Stimulated activated CD4-positive, alpha-beta T cell treated with anti-CD3 and anti-CD28 coated beads, Interleukin-15, amount 100 ng/mL, for 1 hour (primary cell): ENCODE data around the gene SLC9A8.

Source experiments
- DNase-seq, 2 donors: peaks; one replicate each; pipeline ENCODE4 v3.0.0-alpha.2; 2020; ENCODE audit warnings: low read depth in 1 of 2, low spot score in 1 of 2

The SLC9A8 gene

GRCh38 chr20:49786668-49787370 lies 25.8 kb upstream of the SLC9A8 start:
- DNase-seq, result no peak

GRCh38 chr20:49787371-49788357 lies 25.0 kb upstream of the SLC9A8 start:
- no peak for DNase-seq

- DNase-seq, result no peak
These were observed 22.4 kb upstream of the SLC9A8 start for GRCh38 chr20:49790077-49790798.

- no peak for DNase-seq
These were observed 21.5 kb upstream of the SLC9A8 start for GRCh38 chr20:49791165-49791564.

- DNase-seq, result no peak
These were observed 20.6 kb upstream of the SLC9A8 start for GRCh38 chr20:49792006-49792405.

GRCh38 chr20:49792611-49793010 lies 20.0 kb upstream of the SLC9A8 start:
- DNase-seq, result no peak

GRCh38 chr20:49794336-49795134 lies 18.1 kb upstream of the SLC9A8 start:
- no peak for DNase-seq

- DNase-seq, result no peak
These were observed 17.5 kb upstream of the SLC9A8 start for GRCh38 chr20:49795135-49795424.

- DNase-seq, result no peak
These were observed 15.9 kb upstream of the SLC9A8 start for GRCh38 chr20:49796600-49797343.

- no peak for DNase-seq
These were observed 15.3 kb upstream of the SLC9A8 start for GRCh38 chr20:49797344-49797615.

GRCh38 chr20:49798718-49799117 lies 13.9 kb upstream of the SLC9A8 start:
- no peak for DNase-seq

GRCh38 chr20:49799698-49800097 lies 12.9 kb upstream of the SLC9A8 start:
- no peak for DNase-seq

GRCh38 chr20:49803418-49803817 lies 9.2 kb upstream of the SLC9A8 start:
- no peak for DNase-seq

- DNase-seq, result no peak
These were observed 8.3 kb upstream of the SLC9A8 start for GRCh38 chr20:49804364-49804763.

- DNase-seq, result peak in 1 of 2 donors; percentile 13
These were observed 7.3 kb upstream of the SLC9A8 start for GRCh38 chr20:49805224-49805876.

GRCh38 chr20:49808753-49809152 lies 3.9 kb upstream of the SLC9A8 start:
- no peak for DNase-seq

GRCh38 chr20:49809803-49810359 lies 2.7 kb upstream of the SLC9A8 start:
- no peak for DNase-seq

- no peak for DNase-seq
These were observed 2.0 kb upstream of the SLC9A8 start for GRCh38 chr20:49810491-49811190.
